DLD1 (cell line): ENCODE data around the gene QSOX1.

Experiments used
- in situ Hi-C: cut with HindIII; loops from 2 replicates; pipeline ENCODE4 v1.10.0; 2017; ENCODE audit warnings: low sequenced_read_pairs

The QSOX1 gene

GRCh38 chr1:180231936-180232335 lies 77.3 kb downstream of the QSOX1 start:
- in situ Hi-C loops: no loop called here

GRCh38 chr1:180232521-180233043 lies 77.9 kb downstream of the QSOX1 start:
- in situ Hi-C loops: no loop called here

- in situ Hi-C loops: no loop called here
These were observed 78.7 kb downstream of the QSOX1 start for GRCh38 chr1:180233191-180234011.

- in situ Hi-C loops: no loop called here
These were observed 79.9 kb downstream of the QSOX1 start for GRCh38 chr1:180234369-180235076.

DNA sequence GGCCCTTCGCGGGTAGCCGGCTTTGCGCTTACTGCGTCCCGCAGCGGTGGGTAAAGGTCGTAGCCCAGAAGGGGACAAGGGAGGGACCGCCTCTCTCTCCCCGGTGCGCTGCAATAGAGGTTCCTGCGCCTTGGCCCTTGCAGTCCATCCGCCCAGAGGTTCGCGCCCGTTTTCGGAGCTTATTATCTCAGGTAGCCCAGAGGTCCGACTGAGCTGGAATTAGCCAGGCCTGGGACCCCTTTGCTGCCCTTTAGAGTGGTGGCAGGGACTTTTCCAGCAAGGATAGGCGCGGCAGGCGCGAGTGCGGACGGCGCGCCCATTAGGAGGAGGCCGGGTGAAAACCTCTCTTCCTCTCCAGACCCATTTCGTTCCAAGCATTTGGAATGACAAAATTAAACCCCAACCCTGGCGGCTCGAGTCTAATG lies 80.4 kb downstream of the QSOX1 start:
- in situ Hi-C loops: no loop called here

GRCh38 chr1:180235502-180236239 lies 81.0 kb downstream of the QSOX1 start:
- in situ Hi-C loops: no loop called here

DNA sequence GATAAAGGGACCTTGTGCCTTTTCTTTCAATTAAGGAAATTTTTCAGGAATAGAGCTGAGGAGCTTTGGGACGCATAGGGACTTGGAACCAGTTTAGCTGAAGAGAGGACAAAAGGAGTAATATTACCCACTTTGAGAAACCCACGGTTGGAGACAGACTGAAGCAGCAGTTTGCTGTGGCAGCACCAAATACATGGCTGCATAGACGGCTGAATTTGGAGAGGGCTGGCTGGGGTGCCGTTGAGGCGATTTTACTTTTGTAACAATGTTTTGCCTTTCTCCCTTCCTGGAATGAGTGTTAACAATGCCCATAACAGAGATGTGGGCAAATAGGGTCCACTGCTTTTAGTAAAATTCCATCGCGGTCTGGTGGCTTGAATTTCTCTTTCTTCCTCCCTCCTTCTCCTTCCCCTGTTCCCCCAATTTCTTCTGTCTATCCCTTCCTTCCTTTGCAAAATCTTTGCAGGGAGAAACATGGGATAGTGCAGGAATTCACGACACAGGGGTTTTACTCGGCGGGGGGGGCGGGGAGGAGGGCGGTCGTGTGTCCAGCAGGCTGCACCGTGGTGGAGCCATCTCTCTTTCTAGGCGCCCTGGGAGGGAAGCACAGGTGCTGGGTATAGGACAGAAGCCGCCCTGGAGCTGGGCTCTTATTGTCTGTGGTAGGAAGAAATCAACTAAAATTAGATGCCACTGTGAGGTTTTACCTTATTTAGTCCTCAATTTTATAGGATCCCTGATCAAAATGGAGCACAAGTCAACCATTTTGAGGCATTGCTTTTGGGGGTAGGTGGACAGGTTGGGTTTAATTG lies 82.2 kb downstream of the QSOX1 start:
- in situ Hi-C loops: no loop called here

DNA sequence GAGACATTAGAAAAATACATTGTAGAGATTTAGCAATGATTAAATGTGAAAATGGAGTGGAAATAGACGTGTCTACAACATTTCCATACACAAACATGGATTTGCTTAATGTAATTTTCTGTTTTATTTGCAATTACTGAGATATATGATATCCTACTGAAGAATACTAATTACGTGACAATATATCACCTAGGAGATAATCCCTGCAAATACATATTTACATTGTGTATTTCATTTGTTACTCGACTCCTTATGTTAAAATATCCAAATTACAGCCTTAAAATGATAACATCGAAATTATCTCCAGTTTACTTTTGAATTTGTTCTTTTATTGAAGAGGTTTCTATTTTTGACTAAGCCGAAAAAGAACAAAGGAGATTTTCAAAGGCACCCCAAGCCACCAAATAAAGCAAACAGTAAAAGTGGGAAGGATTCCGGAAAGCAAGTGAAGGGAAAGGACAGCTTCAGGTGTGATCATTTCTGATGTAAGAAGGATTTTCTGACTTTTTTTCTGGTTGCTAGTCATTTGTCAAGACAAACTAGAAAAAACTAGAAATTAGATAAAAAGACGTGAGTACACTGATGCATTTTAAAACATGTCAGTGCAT lies 83.3 kb downstream of the QSOX1 start:
- in situ Hi-C loops: no loop called here

GRCh38 chr1:180238675-180239074 lies 84.0 kb downstream of the QSOX1 start:
- in situ Hi-C loops: no loop called here

- in situ Hi-C loops: no loop called here
These were observed 84.8 kb downstream of the QSOX1 start for GRCh38 chr1:180239145-180240096.

DNA sequence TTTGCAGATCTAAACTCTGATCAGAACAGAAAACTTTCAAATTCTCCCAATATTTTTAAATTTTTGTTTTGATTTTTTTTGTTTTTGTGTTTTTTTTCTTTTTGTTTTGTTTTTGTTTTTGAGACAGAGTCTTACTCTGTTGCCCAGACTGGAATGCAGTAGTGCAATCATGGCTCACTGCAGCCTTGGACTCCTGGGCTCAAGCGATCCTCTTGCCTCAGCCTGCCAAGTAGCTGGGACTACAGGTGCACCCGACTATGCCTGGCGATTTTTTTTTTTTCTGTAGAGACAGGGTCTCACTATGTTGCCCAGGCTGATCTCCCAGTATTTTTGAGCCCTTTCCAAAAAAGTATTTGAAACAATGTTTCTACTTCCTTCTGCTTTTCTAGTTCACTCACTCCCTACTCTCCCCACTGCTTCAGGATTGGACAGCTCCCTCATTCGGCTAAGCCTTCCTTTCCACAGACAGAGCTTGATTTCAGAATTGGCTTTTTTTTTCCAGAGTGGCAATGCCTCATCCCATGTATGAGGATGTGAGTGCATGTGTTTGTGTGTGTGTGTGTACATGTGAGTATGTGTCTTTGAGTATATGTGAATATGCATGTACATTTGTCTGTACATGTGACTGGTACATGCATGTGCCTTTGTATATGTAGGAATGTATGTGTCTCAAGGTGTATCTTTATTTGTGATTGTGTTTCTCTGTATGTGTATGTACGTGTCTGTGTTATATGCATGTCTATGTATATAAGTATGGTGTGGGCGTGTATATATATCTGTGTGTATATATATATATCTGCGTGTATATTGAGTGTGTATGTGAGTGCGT lies 87.3 kb downstream of the QSOX1 start:
- in situ Hi-C loops: no loop called here

DNA sequence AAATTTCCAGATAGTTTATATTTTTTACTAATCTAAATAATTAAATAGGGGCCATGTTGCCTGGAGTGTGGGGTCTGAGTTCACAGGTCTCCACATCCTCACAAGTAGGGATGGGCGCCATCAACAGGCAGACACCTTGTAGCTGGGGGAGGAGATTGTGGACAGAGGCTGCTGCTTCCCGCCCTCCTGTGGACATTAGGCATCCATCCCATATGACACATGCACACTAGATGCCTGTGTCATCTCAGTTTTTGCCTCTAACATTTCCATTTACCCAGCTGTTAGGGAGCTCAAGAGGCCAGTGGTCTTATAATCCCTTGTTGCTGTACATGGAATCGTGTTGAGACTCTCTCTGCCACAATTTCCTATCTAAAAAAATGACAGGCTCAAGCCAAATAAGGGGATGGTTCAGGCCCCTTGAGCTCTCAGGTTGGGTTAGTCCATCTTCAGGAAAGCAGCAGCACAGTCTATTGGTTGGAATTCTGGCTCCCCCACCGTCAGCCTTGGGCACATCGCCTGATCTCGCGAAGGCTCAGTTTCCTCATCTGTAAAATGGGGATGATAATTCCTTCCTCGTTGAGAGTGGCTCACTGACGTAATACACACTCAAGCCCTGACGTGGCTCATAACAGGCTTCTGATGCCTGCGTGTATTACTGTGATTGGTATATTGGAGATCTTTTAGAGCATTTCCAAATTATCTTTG lies 89.0 kb downstream of the QSOX1 start:
- in situ Hi-C loops: no loop called here

DNA sequence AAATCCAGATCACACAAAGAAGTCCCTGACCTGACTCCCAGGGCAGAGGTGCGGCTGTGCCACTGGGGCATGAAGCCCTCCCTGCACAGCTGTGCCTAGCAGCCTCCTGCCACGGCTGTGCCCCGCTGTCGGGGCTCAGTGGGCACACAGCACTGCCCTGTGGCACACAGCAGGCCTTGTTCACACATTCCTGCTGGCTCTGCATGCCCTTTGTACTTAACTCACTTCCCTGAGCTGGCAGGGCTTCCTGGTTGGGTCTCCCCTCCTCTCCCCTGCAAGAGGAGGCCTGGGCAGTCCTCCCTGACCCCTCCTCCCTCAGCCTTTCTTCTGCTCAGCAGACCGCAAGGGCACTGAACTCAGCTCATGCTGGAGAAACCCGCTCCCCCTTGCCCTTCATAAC lies 90.2 kb downstream of the QSOX1 start:
- in situ Hi-C loops: no loop called here

DNA sequence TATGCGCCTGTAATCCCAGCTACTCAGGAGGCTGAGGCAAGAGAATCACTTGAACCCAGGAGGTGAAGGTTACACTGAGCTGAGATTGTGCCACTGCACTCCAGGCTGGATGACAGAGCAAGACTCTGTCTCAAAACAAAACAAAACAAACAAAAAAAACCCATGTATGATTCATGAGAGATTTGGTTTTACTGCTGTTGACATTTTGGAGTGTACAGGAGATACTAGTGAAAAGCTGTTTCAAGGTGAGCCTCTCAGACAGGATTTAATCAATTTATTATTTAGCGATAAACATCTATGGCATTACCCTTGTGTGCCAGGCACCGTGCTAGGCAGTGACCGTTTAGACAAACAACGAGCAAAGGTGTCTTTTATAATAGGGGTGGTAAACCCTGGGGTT lies 91.9 kb downstream of the QSOX1 start:
- in situ Hi-C loops: no loop called here

DNA sequence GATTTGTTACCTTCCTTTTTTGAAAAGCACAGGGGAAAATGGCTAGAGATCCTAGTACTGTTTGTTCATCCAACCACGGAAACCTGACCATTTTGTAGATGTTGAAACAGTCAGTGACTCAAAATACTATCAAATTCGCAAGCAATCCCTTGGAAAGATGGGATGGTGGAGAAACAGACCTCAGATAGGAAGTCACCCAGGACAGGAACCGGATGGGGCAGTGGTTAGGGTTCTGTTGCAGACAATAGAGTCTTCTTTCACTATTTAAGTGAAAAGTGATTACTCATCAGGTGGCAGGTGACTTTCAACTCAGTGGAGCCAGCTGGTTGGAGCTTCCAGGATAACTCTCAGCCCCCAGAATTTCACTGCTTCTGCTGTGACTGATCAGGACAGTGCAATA lies 92.4 kb downstream of the QSOX1 start:
- in situ Hi-C loops: no loop called here

DNA sequence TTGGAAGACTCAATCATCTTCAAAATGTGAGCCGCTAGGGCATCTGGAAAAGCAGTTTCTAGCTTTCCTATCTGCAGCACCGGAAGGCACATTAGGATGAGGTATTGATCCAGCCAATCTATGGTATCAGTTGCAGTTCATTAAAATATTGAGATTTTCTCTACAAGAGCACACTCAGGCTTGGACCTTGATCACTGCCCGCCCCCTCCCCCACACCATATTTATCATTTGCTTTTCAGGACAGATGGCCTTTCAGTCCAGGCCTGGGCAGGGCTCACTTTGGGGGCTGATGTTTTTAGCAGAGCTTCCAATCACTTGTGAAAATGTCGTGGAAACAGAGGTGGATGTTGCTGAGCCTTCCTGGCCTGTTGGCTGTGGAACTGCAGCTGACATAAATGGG lies 92.9 kb downstream of the QSOX1 start:
- in situ Hi-C loops: no loop called here

- in situ Hi-C loops: no loop called here
These were observed 93.5 kb downstream of the QSOX1 start for GRCh38 chr1:180248176-180248575.
